GM21528 (cell line): ENCODE data around the gene ITPKA.

Experiments used
- ATAC-seq: cut with Tn5 transposase; IDR thresholded peaks from one replicate; pipeline ENCODE4 v1.9.1; 2021; ENCODE audit warnings: mild to moderate bottlenecking, moderate library complexity; ENCODE audit not compliant: unreplicated experiment, low FRiP score

The ITPKA gene

DNA sequence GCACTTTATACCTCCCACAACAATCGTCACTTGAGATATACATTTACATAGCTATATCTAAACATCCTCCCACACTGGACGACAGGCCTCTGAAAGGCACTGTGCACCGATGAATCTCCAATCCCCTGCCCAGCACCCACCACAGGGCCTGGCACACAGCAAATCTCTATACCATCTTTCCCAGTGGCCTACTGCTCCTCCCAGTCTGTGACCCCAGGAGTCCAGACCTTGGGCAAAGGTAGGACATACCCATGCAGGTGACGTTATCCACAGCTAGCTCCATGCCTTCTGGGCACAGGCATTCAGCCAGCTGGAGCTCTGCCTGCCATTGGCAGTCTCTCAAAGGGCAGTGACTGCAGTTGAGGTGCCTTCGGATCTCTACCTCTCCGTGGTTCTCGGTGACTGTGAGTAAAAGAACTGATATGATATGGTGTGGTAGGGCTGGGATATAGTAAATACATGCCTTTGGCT, 14.2 kb downstream of the ITPKA start:
- no peak for ATAC-seq

GRCh38 chr15:41510728-41511127, 17.1 kb downstream of the ITPKA start:
- no peak for ATAC-seq

- ATAC-seq, result no peak
Measured at GRCh38 chr15:41511331-41511898, 17.7 kb downstream of the ITPKA start.

DNA sequence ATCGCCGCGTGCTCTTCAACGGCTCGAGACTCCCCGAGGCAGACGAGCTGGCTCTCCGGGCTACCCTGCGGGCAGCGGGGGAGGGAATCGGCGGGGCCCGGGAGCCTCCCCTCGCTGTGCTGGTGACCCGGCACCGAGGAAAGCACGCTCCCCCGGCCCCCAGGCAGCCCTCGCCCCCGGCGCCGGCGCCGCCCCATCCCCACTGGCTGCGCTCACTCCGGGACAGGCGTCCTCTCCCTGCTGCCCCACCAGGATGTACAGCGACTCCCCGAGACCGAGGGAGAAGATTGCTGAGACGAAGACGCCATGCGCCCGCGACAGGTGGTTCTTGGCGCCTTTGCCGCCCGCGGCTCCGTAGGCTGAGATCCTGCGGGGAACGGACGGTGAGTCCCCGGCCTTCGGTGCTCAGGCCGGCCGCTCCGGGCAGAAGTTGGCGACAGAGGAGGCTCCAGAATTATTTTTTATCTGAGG, 18.3 kb downstream of the ITPKA start:
- no peak for ATAC-seq

GRCh38 chr15:41512512-41512939, 18.9 kb downstream of the ITPKA start:
- no peak for ATAC-seq

GRCh38 chr15:41512940-41513505, 19.3 kb downstream of the ITPKA start:
- no peak for ATAC-seq

- ATAC-seq, result no peak
Measured at GRCh38 chr15:41513506-41514227, 20.0 kb downstream of the ITPKA start, which contains the start of gene LTK. Gene LTK (minus strand): TSS chr15:41513827. CDS start chr15:41513709, 118 bp downstream.

GRCh38 chr15:41517895-41518449, 24.3 kb downstream of the ITPKA start:
- ATAC-seq, result no peak

DNA sequence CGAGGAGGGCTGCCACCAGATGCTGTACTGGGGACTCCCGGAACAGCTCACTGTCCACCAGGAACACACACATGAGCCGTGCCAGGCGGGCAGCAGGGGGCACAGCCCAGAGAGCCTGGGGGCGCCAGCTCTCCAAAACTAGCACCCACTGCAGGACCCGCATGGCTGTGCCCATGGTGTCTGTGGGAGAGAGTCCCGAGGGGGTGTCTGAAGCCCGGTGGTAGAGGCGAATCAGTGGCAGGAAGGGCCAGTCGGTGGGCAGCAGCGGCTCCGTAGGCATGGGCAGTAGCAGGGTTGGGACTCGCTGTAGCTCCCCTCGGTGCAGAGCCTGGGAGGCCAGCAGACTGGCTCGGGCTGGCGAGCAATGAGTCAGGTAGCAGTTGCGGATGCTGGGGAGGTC, 27.0 kb downstream of the ITPKA start:
- no peak for ATAC-seq

- no peak for ATAC-seq
Measured at GRCh38 chr15:41521614-41522013, 27.9 kb downstream of the ITPKA start.

DNA sequence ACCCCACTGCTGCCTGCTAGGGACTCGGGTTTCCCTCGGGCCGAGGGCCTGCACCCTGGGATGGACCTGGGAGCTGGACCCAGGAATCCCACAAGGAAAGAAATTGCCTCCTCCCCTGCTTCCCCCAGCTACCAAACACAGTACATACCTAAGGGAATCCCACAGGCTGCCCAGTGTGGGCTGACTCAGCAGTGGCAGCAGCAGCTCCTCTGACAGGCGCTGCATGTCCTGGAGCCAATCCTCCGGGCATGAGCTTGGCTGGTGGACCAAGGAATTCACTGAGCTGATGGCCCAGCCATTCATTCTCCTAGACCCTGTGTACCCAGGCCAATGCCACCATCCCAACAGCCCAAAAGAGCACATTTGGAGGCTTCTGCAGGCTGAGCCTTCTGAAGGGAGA, 29.4 kb downstream of the ITPKA start:
- ATAC-seq, result no peak

DNA sequence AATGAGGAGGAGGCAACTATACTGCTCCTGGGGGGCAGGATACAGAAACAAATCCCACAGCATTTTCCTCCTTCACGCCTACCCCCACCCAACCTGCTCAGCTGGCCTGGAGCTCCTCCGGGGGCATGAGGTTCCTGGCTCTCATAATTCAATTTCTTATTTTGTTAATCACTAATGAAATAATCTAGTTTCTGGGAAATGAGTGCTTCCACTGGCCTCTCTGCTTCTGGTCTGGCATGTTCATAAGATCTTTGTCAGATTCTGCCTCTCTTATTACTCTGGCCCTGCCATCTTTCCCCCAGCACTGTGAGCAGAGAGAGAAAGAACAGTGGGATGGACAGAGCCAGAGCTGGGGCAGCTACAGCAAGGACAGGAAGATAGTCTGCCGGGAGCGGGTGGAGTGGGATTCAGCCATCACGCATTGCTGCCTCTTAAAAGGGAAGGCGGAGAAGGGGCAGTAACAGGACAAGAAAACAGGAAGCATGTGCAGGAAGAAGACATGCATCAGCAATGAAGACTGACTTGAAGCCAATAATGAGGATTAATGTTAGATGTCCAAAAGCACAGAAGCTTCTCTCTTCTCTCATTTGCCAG, 36.8 kb downstream of the ITPKA start:
- no peak for ATAC-seq

- ATAC-seq, result no peak
Measured at GRCh38 chr15:41535544-41535943, 41.9 kb downstream of the ITPKA start.

- no peak for ATAC-seq
Measured at GRCh38 chr15:41536866-41537265, 43.2 kb downstream of the ITPKA start.

DNA sequence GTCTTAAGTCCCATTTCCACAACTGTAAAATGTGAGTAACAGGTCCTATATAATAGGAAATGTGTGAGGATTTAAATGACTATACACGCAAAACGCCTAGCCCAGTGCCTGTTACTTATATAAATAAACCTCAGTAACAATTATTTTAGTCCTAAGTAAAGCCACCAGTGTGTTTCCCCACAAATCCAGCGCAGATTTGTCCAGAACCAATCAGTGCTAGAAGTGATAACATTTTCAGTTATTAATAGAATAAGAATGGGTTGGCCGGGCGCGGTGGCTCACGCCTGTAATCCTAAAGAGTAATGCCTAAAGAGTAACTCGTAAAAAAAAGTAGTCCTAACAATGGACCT, 49.8 kb downstream of the ITPKA start:
- ATAC-seq, result no peak

DNA sequence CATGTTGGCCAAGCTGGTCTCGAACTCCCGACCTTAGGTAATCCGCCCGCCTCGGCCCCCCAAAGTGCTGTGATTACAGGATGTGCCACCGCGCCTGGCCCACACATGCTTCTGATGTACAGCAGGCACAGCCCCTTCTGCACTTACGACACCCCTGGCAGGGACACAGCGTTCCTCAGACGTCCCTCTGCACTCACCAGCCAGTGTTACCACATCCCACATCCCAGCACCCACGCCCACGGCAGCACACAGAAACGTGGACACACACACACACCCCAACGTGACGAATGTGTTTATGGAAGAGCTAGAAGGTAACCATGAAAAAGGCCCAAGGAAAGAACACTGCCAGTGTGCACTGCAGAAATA, 51.0 kb downstream of the ITPKA start:
- no peak for ATAC-seq

DNA sequence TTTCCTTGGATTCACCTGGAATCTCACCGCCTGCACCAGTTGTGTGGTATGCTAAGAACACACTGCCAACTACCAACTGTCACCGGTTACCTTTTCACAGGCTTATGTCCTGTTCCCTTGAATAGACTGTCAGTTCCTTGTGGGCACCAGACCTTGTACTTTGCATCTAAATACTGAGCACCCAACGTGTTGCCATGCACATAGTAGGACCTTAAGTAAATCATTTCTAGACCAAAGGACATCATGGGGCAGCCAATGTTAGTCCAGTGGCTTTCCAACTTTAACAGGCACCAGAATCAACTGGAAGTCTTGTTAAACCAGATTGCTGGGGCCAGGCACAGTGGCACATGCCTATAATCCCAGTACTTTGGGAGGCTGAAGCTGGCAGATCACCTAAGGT, 51.5 kb downstream of the ITPKA start:
- no peak for ATAC-seq

DNA sequence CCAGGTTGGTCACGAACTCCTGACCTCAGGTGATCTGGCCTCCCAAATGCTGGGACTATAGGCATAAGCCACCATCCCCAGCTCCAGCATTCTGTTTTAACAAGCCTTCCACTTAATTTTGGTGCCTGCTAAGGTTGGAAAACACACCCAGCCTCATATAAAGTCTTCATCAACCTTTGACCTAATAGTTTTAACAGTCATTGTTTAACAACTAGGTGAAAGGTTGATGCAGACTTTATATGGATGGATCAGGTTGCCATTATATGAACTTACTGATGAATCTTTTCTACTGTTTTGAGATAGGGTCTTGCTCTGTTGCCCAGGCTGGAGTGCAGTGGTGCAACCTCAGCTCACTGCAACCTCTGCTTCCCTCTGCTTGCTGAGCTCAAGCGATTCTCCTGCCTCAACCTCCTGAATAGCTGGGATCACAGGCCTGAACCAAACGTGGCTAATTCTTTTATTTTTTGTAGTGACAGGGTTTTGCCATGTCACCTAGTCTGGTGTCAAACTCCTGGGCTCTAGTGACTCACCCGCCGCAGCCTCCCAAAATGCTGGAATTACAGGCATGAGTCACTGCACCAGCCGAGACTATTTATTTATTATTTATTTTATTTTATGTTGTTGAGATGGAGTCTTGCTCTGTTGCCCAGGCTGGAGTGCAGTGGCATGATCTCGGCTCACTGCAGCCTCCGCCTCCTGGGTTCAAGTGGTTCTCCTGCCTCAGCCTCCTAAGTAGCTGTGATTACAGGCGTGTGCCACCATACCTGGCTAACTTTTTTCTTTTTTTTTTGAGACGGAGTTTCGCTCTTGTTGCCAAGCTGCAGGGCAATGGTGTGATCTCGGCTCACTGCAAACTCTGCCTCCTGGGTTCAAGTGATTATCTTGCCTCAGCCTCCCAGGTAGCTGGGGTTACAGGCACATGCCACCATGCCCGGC, 53.4 kb downstream of the ITPKA start:
- ATAC-seq, result no peak

DNA sequence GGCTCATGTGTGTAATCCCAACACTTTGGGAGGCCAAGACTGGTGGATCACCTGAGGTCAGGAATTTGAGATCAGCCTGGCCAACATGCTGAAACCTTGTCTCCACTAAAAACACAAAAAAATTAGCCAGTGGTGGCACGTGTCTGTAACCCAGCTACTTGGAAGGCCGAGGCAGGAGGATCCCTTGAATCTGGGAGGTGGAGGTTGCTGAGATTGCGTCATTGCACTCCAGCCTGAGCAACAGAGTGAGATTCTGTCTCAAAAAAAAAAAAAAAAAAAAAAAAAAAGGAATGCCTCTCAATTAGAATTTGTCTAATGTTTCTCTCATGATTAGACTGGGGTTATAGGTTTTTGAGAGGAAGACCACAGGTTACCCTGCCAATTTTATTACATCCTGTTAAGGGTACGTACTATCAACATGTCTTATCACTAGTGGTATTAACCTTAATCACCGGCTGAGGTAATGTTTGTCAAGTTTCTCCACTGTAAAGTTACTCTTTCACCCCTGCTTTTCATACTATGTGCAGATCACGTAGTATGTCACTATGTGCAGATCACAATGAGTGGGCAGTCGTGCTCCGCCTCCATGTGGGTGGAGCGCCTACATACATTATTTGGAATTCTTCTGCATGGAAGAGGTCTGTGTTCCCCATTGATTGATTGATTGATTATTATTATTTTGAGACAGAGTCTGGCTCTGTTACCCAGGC, 56.5 kb downstream of the ITPKA start:
- ATAC-seq, result no peak
